Inflammatory macrophage (primary cell): ENCODE data around the gene VDAC1.
"Not testable (repeated sequence)": the region's sequence is repeated elsewhere in the genome, so short reads cannot be mapped to it uniquely, and the experiment has no call there.

Experiments
- DNase-seq, 2 donors: peaks; one replicate each; pipeline ENCODE4 v3.0.0-alpha.2; 2020 to 2022

Gene VDAC1

GRCh38 chr5:133938039-133938821, 66.5 kb downstream of the VDAC1 start:
- no peak for DNase-seq

DNA sequence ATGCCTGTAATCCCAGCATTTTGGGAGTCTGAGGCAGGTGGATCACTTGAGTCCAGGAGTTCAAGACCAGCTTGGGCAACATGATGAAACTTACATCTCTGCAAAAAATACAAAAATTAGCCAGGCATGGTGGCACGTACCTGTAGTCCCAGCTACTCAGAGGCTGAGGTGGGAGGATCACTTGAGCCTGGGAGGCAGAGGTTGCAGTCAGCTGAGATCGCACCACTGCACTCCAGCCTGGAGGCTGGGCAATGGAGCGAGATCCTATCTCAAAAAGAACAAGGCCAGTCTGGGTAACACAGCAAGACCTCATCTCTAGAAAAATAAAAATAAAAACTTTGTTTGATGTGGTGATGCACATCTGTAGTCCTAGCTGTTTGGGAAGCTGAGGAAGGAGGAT, 67.1 kb downstream of the VDAC1 start:
- DNase-seq, result not testable (repeated sequence)

DNA sequence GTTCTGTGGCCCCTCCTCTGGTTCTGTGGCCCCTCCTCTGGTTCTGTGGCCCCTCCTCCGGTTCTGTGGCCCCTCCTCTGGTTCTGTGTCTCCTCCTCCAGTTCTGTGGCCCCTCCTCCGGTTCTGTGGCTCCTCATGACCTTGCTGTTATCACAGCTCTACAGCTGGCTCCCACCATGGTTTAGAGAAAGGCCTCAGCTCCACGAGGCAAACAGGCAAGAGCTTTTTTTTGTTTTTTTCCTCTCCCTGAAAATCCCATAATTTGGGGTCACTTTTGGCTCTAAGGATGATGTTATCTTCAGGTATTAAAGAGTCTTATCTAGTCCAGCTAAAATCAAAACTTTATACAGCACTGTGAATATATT, 68.1 kb downstream of the VDAC1 start:
- no peak for DNase-seq

DNA sequence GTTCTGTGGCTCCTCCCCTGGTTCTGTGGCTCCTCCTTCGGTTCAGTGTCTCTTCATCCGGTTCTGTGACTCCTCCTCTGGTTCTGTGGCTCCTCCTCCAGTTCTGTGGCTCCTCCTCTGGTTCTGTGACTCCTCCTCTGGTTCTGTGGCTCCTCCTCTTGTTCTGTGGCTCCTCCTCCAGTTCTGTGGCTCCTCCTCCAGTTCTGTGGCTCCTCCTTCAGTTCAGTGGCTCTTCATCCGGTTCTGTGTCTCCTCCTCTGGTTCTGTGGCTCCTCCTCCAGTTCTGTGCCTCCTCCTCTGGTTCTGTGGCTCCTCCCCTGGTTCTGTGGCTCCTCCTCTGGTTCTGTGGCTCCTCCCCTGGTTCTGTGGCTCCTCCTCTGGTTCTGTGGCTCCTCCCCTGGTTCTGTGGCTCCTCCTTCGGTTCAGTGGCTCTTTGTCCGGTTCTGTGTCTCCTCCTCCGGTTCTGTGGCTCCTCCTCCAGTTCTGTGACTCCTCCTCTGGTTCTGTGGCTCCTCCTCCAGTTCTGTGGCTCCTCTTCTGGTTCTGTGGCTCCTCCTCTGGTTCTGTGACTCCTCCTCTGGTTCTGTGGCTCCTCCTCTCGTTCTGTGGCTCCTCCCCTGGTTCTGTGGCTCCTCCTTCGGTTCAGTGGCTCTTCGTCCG, 68.7 kb downstream of the VDAC1 start:
- not testable (repeated sequence) for DNase-seq

DNA sequence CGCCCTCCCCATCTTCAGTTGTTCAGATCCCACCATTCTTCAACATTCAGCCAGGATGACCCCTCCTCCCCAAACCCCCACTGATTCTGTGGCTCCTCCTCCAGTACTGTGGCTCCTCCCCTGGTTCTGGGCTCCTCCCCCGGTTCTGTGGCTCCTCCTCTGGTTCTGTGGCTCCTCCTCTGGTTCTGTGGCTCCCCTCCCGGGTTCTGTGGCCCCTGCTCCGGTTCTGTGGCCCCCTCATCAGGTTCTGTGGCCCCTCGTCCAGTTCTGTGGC, 69.2 kb downstream of the VDAC1 start:
- DNase-seq, result no peak

DNA sequence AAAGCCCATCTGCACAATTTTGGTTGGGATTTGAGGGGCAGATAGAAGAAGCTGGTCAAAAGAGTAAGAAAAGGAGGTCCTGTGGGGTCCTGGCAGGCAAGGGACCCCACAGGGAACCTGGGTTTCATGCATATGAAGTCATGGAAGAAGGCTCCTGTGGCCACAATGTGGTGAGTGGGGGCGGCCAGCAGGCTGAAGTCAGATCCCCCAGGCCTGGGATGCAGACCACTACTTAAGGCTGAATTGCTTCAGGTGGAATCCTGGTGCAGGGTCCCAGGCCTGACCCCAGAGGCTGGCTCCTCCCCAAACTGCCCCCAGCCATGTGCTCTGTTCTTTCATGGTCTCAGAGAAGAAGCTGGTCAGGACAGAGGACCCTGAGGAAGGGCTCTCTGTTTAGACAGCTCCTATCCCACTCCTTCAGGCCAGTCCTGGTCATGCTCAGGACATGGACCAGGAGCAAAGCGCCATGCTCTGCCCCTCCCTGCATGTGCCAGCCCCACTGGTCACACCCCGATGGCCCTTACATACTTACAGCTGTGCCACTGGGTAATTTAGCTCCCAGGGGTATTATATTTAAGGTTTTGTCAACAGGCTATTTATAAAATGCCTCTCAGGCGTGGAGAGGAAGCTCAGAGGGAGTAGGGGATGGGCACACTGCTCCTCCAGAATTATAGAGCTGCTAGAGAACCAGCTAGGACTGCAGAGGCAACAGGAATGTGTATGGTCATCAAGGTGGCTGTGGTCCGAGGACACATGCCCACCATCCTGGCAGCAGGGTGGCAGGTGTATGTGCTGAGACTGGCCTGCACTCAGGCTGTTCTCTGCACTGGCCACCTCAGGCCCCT, 69.7 kb downstream of the VDAC1 start:
- no peak for DNase-seq

DNA sequence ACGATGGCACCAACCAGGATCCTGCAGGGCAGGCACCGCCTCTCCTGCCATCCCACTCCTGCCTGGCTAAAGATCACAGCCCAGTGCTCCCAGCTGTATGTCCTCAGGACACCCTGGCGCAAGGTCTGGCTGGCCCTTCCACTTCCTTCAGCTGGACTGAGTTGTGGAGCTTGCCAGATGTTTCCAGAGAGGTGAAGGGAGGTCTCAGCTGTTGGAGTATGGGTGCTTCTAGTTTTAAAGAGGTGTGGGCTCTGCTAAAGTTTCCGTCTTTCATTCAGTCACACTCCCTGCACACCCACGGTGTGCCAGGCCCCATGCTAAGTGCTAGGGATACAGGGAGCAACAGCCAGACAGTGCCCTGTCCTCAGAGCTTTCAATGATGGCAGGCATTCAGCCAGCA, 70.5 kb downstream of the VDAC1 start:
- no peak for DNase-seq

- DNase-seq, result no peak
These were observed 71.0 kb downstream of the VDAC1 start for GRCh38 chr5:133933670-133934295.

DNA sequence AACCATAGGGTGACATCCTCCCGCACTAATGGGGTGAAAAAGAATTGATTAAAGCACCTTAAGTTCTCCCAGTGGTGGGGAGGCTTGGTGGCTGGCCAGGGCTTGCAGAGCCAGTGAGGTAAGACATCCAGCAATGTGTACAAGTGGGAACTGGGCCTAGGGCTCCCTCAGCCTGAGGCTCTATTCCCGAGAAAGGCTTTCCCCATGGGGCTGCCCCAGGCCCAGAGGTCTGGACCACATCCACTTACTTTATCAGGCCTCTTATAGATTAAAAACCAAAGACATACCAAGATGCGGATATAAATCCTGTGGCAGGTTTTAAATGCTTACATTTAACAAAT, 71.6 kb downstream of the VDAC1 start:
- DNase-seq, result no peak

GRCh38 chr5:133932441-133933168, 72.2 kb downstream of the VDAC1 start:
- DNase-seq, result peak; percentile 70 to 77

GRCh38 chr5:133931546-133931945, 73.2 kb downstream of the VDAC1 start:
- no peak for DNase-seq

DNA sequence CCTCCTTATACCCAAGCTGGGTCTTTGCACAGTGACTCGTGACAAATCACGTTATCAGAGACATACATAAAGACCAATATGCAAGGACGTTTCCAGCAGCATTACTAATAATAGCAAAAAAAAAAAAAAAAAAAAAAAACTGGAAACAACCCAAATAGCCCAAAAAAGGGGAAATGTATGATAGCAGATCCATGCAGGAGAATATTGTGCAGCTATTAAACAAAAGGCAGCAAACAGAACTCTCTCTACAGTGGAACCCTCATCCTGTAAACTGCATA, 74.0 kb downstream of the VDAC1 start:
- peak; percentile 54 to 73 for DNase-seq

DNA sequence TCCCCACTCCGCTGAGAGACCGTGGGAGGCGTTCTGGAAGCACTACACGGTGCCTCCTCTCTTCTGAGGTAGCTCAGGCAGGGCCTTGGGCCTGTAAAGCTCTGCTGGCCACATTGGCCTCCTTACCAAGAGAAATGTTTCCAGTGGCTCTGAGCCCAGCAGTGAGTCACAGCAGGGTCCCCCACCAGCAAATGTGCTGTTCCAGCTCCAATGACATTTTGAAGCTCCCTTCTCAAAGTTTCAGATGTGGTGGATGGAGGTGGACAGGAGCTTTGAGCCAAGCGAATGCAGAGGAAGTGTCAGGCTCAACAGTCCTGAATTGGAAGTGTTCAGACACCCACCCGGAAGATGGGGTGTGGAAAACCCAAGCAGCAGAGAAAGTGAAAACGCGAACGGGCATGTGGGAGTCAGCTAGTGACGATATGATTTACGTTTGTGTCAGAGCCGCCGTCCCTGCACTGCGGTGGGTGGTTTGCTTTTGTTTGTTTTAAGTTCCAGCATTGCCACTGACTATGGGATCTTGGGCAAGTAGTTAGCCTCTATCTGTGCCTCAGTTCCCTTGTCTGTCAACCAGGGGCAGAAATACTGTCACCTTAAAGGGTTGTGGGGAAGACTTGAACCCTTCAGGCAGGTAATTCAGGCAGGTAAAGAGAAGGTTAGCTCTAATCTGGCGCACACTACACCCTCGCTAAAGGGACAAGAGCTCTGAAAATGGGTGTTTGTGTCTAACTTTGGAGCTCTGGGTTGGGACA, 74.5 kb downstream of the VDAC1 start:
- DNase-seq, result peak; percentile 45 to 73

GRCh38 chr5:133928587-133929393, 76.0 kb downstream of the VDAC1 start:
- no peak for DNase-seq

- no peak for DNase-seq
These were observed 77.2 kb downstream of the VDAC1 start for GRCh38 chr5:133927300-133928180.

DNA sequence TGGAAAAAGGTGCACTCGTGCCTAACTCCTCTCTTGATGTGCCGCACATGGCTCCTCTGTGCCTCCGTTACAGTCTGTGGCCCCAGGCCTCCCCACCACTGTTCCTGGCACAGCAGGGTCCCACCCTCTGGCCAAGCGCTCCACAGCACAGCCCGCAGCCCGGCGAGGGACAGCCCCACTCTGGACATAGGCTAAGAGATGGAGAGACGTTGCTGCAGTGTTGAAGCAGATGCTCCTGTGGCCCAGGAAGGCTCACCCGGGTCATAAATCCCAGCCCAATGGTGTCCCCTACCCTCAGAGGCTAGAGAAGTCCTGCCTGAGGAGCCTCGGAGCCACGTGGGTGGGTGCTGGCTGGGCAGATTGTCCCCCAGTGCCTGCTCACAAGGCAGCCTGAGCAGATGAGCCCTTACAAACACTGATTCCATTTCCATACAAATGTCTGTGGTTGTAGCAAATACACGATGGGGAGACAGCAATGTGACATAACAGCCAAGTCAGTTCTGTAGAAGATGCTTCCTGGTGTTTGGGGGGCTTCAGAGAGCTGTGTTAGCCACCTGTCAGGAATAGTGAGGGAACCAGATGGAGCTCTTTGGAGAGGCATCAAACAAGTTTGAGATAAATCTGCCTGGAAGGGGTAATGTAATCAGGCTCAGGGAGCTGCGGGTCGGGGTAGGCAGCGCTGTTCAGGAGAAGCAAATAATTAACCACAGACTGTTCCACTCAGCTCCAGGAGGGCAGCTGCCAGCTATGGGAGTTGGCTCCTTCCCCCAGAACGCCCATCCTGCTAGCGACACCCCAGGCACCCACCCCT, 78.1 kb downstream of the VDAC1 start:
- DNase-seq, result no peak

DNA sequence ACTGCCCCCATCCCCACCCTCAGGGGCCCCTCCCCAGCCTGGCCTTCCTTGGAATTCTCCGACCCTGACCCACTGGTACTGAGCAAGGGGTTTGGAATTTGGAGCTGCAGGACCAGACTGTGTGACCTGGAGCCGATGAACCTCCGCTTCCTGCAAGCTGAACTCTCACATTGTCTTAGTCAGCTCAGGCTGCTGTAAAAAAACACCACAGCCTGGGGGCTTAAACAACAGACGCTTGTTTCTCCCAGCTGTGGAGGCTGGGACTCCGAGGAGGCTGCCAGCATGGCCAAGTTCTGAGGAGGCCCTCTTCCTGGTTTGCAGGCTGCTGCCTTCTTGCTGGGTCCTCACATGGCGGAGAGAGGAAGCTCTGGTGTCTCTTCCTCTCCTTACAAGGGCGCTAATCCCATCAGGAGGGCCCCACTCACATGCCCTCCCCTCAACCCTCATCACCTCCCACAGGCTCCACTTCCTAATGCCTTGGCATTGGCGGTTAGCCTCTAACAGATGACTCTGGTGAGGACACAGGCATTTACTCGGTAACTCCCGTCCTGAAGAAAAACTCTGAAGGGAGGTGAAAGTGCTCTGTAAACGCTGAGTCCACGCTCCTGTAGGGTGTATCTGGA, 78.8 kb downstream of the VDAC1 start:
- DNase-seq, result no peak

GRCh38 chr5:133925269-133925668, 79.5 kb downstream of the VDAC1 start:
- no peak for DNase-seq
